Thoracic aorta (tissue), 2 donors: ENCODE measurements around the gene PPP2R5C. TPM values are rescaled to one million over a fixed set of nuclear protein-coding genes. Genes with fewer than 3 reads are reported as not detected.

Source experiments
- ATAC-seq: fragments of 150-250 bp; one replicate; pipeline ENCODE4 v1.8.0; 2017; ENCODE audit warnings: low read depth; ENCODE audit not compliant: insufficient number of reproducible peaks, low FRiP score
- DNase-seq: peaks from one replicate; pipeline ENCODE4 v3.0.0-alpha.2; 2020; ENCODE audit warnings: low spot score
- H3K27ac ChIP-seq, 2 donors: fragments of 200-600 bp; sonication (generic); 1 replicate in 1 of 2; 2 replicates in 1 of 2; pipeline ENCODE4 v1.5.1; 2016; ENCODE audit warnings: mild to moderate bottlenecking in 2 of 2, moderate library complexity in 2 of 2
- H3K27me3 ChIP-seq: fragments of 200-600 bp; sonication (generic); replicated peaks from 2 replicates; pipeline ENCODE4 v1.6.0; 2016; ENCODE audit warnings: mild to moderate bottlenecking; ENCODE audit not compliant: insufficient read depth
- H3K36me3 ChIP-seq: fragments of 200-600 bp; sonication (generic); one replicate; pipeline ENCODE4 v1.5.1; 2016
- H3K4me1 ChIP-seq, 2 donors: fragments of 200-600 bp; sonication (generic); 1 replicate in 1 of 2; 2 replicates in 1 of 2; pipeline versions ENCODE4 v1.5.1 to v1.6.0; 2016; ENCODE audit warnings: low read depth in 2 of 2, mild to moderate bottlenecking in 1 of 2; ENCODE audit not compliant: control insufficient read depth in 1 of 2
- H3K4me3 ChIP-seq: fragments of 200-600 bp; sonication (generic); 2 replicates; pipeline ENCODE4 v1.5.1; 2016; ENCODE audit warnings: mild to moderate bottlenecking
- H3K9me3 ChIP-seq: fragments of 200-600 bp; sonication (generic); 2 replicates; pipeline ENCODE4 v1.5.1; 2016
- CTCF ChIP-seq: fragments of 200-600 bp; sonication (generic); IDR thresholded peaks from one replicate; pipeline ENCODE4 v1.5.1; 2019; ENCODE audit warnings: antibody characterized with exemption
- total RNA-seq, 2 donors: library from RNA; depleted of rRNA; stranded (reverse); fragments of >200 nt; gene quantifications; one replicate each; pipeline versions ENCODE4 v1.1.0 to v1.2.3, GENCODE V29; 2016

The PPP2R5C gene
- total RNA-seq, 2 donors from 2014 or later = 97.2 to 341 TPM

- Histone ChIP-seq H3K27me3 (no peaks in the 10 kb centered on the region), H3K36me3 (no peaks in the 10 kb centered on the region), H3K27ac (no peak overlapping the region), H3K4me3 (peak overlapping the region; percentile 75), H3K4me1 (peaks cover 9 to 10% of the 10 kb centered on the region in 2 donors), H3K9me3 (no peaks in the 10 kb centered on the region)
- DNase-seq = no peak
- no peak for TF ChIP-seq CTCF
- ATAC-seq = no peak
Observed at GRCh38 chr14:101781240-101782061, 19.9 kb downstream of the PPP2R5C start.

GRCh38 chr14:101783260-101784016 is 21.9 kb downstream of the PPP2R5C start:
- no peaks in the 10 kb centered on the region for H3K36me3 ChIP-seq
- H3K9me3 ChIP-seq = no peaks in the 10 kb centered on the region
- H3K4me3 ChIP-seq = no peak overlapping the region
- no peaks in the 10 kb centered on the region for H3K27me3 ChIP-seq
- no peak overlapping the region for H3K27ac ChIP-seq
- ATAC-seq (no peak), DNase-seq (no peak)
- no peak for TF ChIP-seq CTCF
- peaks cover 9 to 10% of the 10 kb centered on the region in 2 donors for H3K4me1 ChIP-seq

GRCh38 chr14:101784631-101785030 is 23.1 kb downstream of the PPP2R5C start:
- no peak for TF ChIP-seq CTCF
- H3K36me3 ChIP-seq = no peaks in the 10 kb centered on the region
- H3K4me1 ChIP-seq = peaks cover 9 to 10% of the 10 kb centered on the region in 2 donors
- H3K9me3 ChIP-seq = no peaks in the 10 kb centered on the region
- no peaks in the 10 kb centered on the region for H3K27me3 ChIP-seq
- no peak overlapping the region for H3K4me3 ChIP-seq
- H3K27ac ChIP-seq = no peak overlapping the region
- DNase-seq (no peak), ATAC-seq (no peak)

- DNase-seq (no peak), ATAC-seq (no peak)
- Histone ChIP-seq H3K27ac (no peak overlapping the region), H3K9me3 (no peaks in the 10 kb centered on the region), H3K4me1 (peaks cover 4% of the 10 kb centered on the region in 2 donors), H3K27me3 (no peaks in the 10 kb centered on the region), H3K4me3 (no peak overlapping the region), H3K36me3 (no peaks in the 10 kb centered on the region)
- no peak for TF ChIP-seq CTCF
Observed at GRCh38 chr14:101788016-101788635, 26.6 kb downstream of the PPP2R5C start.

- DNase-seq (no peak), ATAC-seq (no peak)
- H3K36me3 ChIP-seq = no peaks in the 10 kb centered on the region
- H3K27ac ChIP-seq = no peak overlapping the region
- H3K9me3 ChIP-seq = no peaks in the 10 kb centered on the region
- no peak for TF ChIP-seq CTCF
- no peaks in the 10 kb centered on the region for H3K27me3 ChIP-seq
- no peak overlapping the region for H3K4me3 ChIP-seq
- H3K4me1 ChIP-seq = peaks cover 4% of the 10 kb centered on the region in 2 donors
Observed at GRCh38 chr14:101789222-101789621, 27.7 kb downstream of the PPP2R5C start.
